ENCODE results near the gene YWHAB. TPM values are rescaled to one million over a fixed set of nuclear protein-coding genes. Genes with fewer than 3 reads are reported as not detected.

The YWHAB gene
- total and polyA plus RNA-seq, 2 donors (not counting 3 experiments of a cell fraction or from before 2014, with no cell fraction given), result 65.9 to 255 TPM

DNA sequence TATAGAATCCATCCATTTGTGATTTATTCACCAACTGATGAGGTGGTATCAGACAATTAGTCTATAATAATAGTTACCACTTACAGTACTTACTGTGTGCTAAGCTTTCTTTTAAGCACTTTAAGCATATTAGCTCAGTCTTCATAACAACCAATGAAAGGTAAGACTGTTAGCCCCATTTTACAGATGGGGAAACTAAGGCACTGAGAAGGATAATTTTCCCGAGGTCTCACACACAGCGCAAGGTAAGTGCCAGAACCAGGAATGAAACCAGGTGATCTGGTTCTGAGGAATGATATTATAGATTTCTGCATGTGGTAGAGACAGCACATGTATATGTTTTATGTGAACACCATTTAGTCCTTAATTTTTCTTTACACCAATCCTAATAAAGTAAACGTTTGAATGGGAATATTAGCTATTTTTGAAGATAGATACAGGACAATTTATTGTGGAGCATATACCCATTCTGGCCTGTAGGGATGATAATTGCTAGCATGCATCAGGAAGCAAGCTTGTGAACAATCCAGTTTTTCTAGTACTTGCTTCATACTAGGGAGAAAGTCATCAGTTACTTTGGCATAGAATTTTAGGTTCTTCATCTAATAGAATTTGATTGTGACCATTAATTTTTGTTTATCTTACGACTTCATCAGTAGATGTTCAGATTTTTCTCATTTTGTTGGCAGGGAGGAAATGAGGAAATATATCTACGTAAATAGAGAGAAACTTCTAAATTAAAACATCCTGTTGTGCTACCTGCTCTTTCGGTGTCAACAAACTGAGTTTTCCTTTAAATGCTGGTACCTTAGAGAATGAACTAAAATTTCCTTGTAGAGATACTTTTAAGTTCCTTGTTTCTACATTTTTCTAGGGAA, 3.0 kb downstream of the YWHAB start:
- no peaks in the 10 kb centered on the region for H3K9me3 ChIP-seq (replicated peaks; ENCODE audit: control insufficient read depth, insufficient read depth, low read length)
- H3K9me1 ChIP-seq (replicated peaks; ENCODE audit: control insufficient read depth, extremely low read depth, insufficient read depth, low read length), result no peaks in the 10 kb centered on the region
- H4K20me1 ChIP-seq (replicated peaks; ENCODE audit: control insufficient read depth, extremely low read depth, insufficient read depth, low read length), result peaks cover 28% of the 10 kb centered on the region
- FAIRE-seq, result no peak
- ChIA-PET CTCF (interaction anchor here (0.7 to 2.3 kb wide), 14 partner anchors 9 to 207 kb away, joined by 3 to 12 read pairs (median 3); partner anchors contain the start of gene PABPC1L), POLR2A (interaction anchor here (0.8 kb wide), 1 partner anchor 12 kb away, joined by 3 read pairs; no protein-coding TSS in a partner anchor)
- DNase-seq (ENCODE audit: low read depth, low spot score), result no peak
- peaks cover 80% of the 10 kb centered on the region for H3K79me2 ChIP-seq (ENCODE audit: control insufficient read depth, insufficient read depth, low read length)
- no peak overlapping the region for H2AFZ ChIP-seq (ENCODE audit: low read depth, low read length)
- peak overlapping the region; percentile 87 for H3K4me2 ChIP-seq (ENCODE audit: insufficient read depth, low read length)
- H3K27ac ChIP-seq (ENCODE audit: insufficient read depth, low read depth, low read length), result no peak overlapping the region
- peak overlapping the region; percentile 22 for H3K9ac ChIP-seq (replicated peaks; ENCODE audit: extremely low read depth, insufficient read depth, low read length)
- dilution Hi-C loops (cut with MboI; ENCODE audit: extremely low pct_ligation_motif_present, low sequenced_read_pairs), result no loop called here
- TF ChIP-seq POLR2A (IDR thresholded peaks at IDR 0.05; ENCODE audit: low read depth, low read length) (no peak), GATA2 (IDR thresholded peaks at IDR 0.05; ENCODE audit: insufficient read depth, insufficient read length, low read depth, low read length) (no peak), FOS (IDR thresholded peaks at IDR 0.05; ENCODE audit: borderline replicate concordance, insufficient read depth, low read length) (no peak), JUN (IDR thresholded peaks at IDR 0.05; ENCODE audit: borderline replicate concordance, insufficient read depth, insufficient read length, low read depth) (no peak), MYC (IDR thresholded peaks at IDR 0.05; ENCODE audit: low read depth, low read length) (no peak), POLR2AphosphoS5 (IDR thresholded peaks at IDR 0.05; ENCODE audit: insufficient read depth, low read depth, low read length) (no peak), EZH2 (IDR thresholded peaks at IDR 0.05; ENCODE audit: borderline replicate concordance, low read depth, low read length, severe bottlenecking) (no peak)
- TF ChIP-seq, protein P1, sequence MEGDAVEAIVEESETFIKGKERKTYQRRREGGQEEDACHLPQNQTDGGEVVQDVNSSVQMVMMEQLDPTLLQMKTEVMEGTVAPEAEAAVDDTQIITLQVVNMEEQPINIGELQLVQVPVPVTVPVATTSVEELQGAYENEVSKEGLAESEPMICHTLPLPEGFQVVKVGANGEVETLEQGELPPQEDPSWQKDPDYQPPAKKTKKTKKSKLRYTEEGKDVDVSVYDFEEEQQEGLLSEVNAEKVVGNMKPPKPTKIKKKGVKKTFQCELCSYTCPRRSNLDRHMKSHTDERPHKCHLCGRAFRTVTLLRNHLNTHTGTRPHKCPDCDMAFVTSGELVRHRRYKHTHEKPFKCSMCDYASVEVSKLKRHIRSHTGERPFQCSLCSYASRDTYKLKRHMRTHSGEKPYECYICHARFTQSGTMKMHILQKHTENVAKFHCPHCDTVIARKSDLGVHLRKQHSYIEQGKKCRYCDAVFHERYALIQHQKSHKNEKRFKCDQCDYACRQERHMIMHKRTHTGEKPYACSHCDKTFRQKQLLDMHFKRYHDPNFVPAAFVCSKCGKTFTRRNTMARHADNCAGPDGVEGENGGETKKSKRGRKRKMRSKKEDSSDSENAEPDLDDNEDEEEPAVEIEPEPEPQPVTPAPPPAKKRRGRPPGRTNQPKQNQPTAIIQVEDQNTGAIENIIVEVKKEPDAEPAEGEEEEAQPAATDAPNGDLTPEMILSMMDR (IDR thresholded peaks at IDR 0.05; ENCODE audit: extremely low read depth in 1 of 2, insufficient read depth in 1 of 2, low read depth in 1 of 2, low read length in 2 of 2), result no peak
- TF ChIP-seq, protein P2, sequence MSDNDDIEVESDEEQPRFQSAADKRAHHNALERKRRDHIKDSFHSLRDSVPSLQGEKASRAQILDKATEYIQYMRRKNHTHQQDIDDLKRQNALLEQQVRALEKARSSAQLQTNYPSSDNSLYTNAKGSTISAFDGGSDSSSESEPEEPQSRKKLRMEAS (IDR thresholded peaks at IDR 0.05; ENCODE audit: insufficient read depth, insufficient read length), result no peak
- H3K27me3 ChIP-seq (ENCODE audit: control insufficient read depth in 2 of 2, insufficient read depth in 2 of 2, low read length in 2 of 2), result no peaks in the 10 kb centered on the region
- intact Hi-C loops (cut with micrococcal nuclease), result loop anchor here (1.0 to 10.0 kb wide), 5 partner anchors 21 to 1806 kb away; partner anchors contain the start of gene TTPAL
- H3K36me3 ChIP-seq (ENCODE audit: control insufficient read depth in 2 of 2, extremely low read depth in 1 of 2, insufficient read depth in 2 of 2, low read length in 2 of 2), result peaks cover 0 to 5% of the 10 kb centered on the region in 2 experiments
- peaks cover 33% of the 10 kb centered on the region for H3K4me1 ChIP-seq (ENCODE audit: control insufficient read depth, extremely low read depth, insufficient read depth, low read length)
- no peak overlapping the region for H3K4me3 ChIP-seq (replicated peaks in 1 of 3; ENCODE audit: insufficient read depth in 1 of 3, low read depth in 1 of 3, low read length in 3 of 3)
- no TSS peak for BruUV-seq (replicated peaks)
